IMR-90 (cell line): Measurements from ENCODE around the gene HDAC7. TPM values are rescaled to one million over a fixed set of nuclear protein-coding genes. Genes with fewer than 3 reads are reported as not detected.

Source experiments
- ATAC-seq: fragments of 200-7000 bp; cut with Tn5 transposase; 2 replicates; pipeline ENCODE4 v1.9.1; 2020; ENCODE audit warnings: low read depth, mild to moderate bottlenecking, moderate library complexity
- BruUV-seq: library from RNA; stranded (reverse); fragments of 400-500 nt; replicated peaks from 2 replicates; lab custom pipeline; 2021; lab: Mats Ljungman, UMichigan
- CTCF ChIA-PET: fragments of 300-600 bp; formaldehyde crosslinking; extraction: SDS; loops from one replicate; lab custom pipeline; 2021; ENCODE audit warnings: antibody characterized with exemption; lab: Yijun Ruan, JAX
- POLR2A ChIA-PET: fragments of 300-600 bp; sonication (Branson Sonifier 250); formaldehyde crosslinking; loops from one replicate; lab custom pipeline; 2022; ENCODE audit warnings: antibody characterized with exemption; ENCODE audit not compliant: unreplicated experiment; lab: Charles Lee
- DNase-seq: peaks from one replicate; pipeline ENCODE4 v3.0.0; 2013
- H2AFZ ChIP-seq: replicated peaks from 2 replicates; pipeline ENCODE3; 2013; ENCODE audit warnings: low read length, mild to moderate bottlenecking; ENCODE audit not compliant: poor library complexity
- H2AK5ac ChIP-seq: 2 replicates; pipeline ENCODE4 v1.6.1; 2013; ENCODE audit warnings: low read depth, low read length, inconsistent platforms
- H2AK9ac ChIP-seq: replicated peaks from 2 replicates; pipeline ENCODE3; 2013; ENCODE audit warnings: mild to moderate bottlenecking, low read depth, low read length, moderate library complexity; ENCODE audit not compliant: poor library complexity
- H2BK120ac ChIP-seq: 2 replicates; pipeline ENCODE4 v1.6.1; 2013; ENCODE audit warnings: low read depth, low read length, inconsistent platforms
- H2BK15ac ChIP-seq: 3 replicates; pipeline ENCODE4 v1.6.1; 2013; ENCODE audit warnings: low read depth, low read length, inconsistent platforms
- H2BK20ac ChIP-seq: 2 replicates; pipeline ENCODE4 v1.6.1; 2013; ENCODE audit warnings: low read depth, mild to moderate bottlenecking, inconsistent platforms, low read length, moderate library complexity
- H2BK5ac ChIP-seq: 2 replicates; pipeline ENCODE4 v1.6.1; 2013; ENCODE audit warnings: mild to moderate bottlenecking, low read depth, low read length, inconsistent platforms; ENCODE audit not compliant: poor library complexity, severe bottlenecking
- H3K14ac ChIP-seq: replicated peaks from 2 replicates; pipeline ENCODE4 v1.6.1; 2013; ENCODE audit warnings: low read depth, low read length, inconsistent platforms
- H3K18ac ChIP-seq: 2 replicates; pipeline ENCODE4 v1.6.1; 2013; ENCODE audit warnings: low read depth, low read length, control low read depth
- H3K23ac ChIP-seq: 2 replicates; pipeline ENCODE4 v1.6.1; 2013; ENCODE audit warnings: low read depth, low read length, inconsistent platforms
- H3K27ac ChIP-seq: 2 replicates; pipeline ENCODE4 v1.5.1; 2013; ENCODE audit warnings: mild to moderate bottlenecking, control low read depth, low read length; ENCODE audit not compliant: insufficient read depth
- H3K27me3 ChIP-seq: 2 replicates; pipeline ENCODE4 v1.6.1; 2013; ENCODE audit warnings: low read length; ENCODE audit not compliant: control insufficient read depth, insufficient read depth
- H3K36me3 ChIP-seq: 2 replicates; pipeline ENCODE4 v1.6.1; 2013; ENCODE audit warnings: low read length, mixed read lengths; ENCODE audit not compliant: control insufficient read depth, insufficient read depth
- H3K4ac ChIP-seq: 2 replicates; pipeline ENCODE4 v1.6.1; 2013; ENCODE audit warnings: low read depth, low read length, inconsistent platforms
- H3K4me1 ChIP-seq: 2 replicates; pipeline ENCODE4 v1.6.1; 2013; ENCODE audit warnings: low read length, mixed read lengths; ENCODE audit not compliant: control insufficient read depth, insufficient read depth
- H3K4me2 ChIP-seq: 2 replicates; pipeline ENCODE4 v1.6.1; 2013; ENCODE audit warnings: low read depth, mild to moderate bottlenecking, control low read depth, low read length, moderate library complexity
- H3K4me3 ChIP-seq: 2 replicates; pipeline ENCODE4 v1.5.1; 2013; ENCODE audit warnings: low read depth, mild to moderate bottlenecking, control low read depth, low read length, moderate library complexity; ENCODE audit not compliant: insufficient read depth
- H3K56ac ChIP-seq: 2 replicates; pipeline ENCODE4 v1.6.1; 2013; ENCODE audit warnings: low read length, inconsistent platforms; ENCODE audit not compliant: insufficient read depth; ENCODE audit errors: extremely low read depth
- H3K79me1 ChIP-seq, 2 experiments: 2 replicates each; pipeline ENCODE4 v1.6.1; 2013; ENCODE audit warnings: low read length in 2 of 2, inconsistent platforms in 1 of 2, low read depth in 1 of 2
- H3K9ac ChIP-seq: 2 replicates; pipeline ENCODE4 v1.6.1; 2013; ENCODE audit warnings: low read depth, low read length, control low read depth
- H3K9me1 ChIP-seq: 2 replicates; pipeline ENCODE4 v1.6.1; 2013; ENCODE audit warnings: low read length, inconsistent platforms; ENCODE audit not compliant: insufficient read depth
- H3K9me3 ChIP-seq: 2 replicates; pipeline ENCODE4 v1.6.1; 2013; ENCODE audit warnings: low read length; ENCODE audit not compliant: control insufficient read depth, insufficient read depth
- H4K20me1 ChIP-seq: 2 replicates; pipeline ENCODE4 v1.6.1; 2013; ENCODE audit warnings: low read length, inconsistent platforms; ENCODE audit not compliant: insufficient read depth
- H4K5ac ChIP-seq: 2 replicates; pipeline ENCODE4 v1.6.1; 2013; ENCODE audit warnings: mild to moderate bottlenecking, low read depth, low read length, control low read depth
- H4K8ac ChIP-seq, 2 experiments: 2 replicates each; pipeline ENCODE4 v1.6.1; 2013; ENCODE audit warnings: low read depth in 2 of 2, low read length in 2 of 2, control low read depth in 1 of 2, inconsistent platforms in 1 of 2
- H4K91ac ChIP-seq: 2 replicates; pipeline ENCODE4 v1.6.1; 2013; ENCODE audit warnings: low read depth, low read length, inconsistent platforms; ENCODE audit not compliant: insufficient read depth
- FOS ChIP-seq: fragments of 150-350 bp; IDR thresholded peaks from 2 replicates; pipeline ENCODE4 v1.6.1; 2016; ENCODE audit warnings: low read depth, low read length
- NFE2L2 ChIP-seq: fragments of 150-350 bp; IDR thresholded peaks from 2 replicates; pipeline ENCODE4 v1.6.1; 2016; ENCODE audit warnings: low read depth, mild to moderate bottlenecking, low read length
- USF2 ChIP-seq: fragments of 150-350 bp; IDR thresholded peaks from 2 replicates; pipeline ENCODE4 v1.6.1; 2017; ENCODE audit warnings: mild to moderate bottlenecking, antibody characterized with exemption, low read length, low read depth
- WGBS, 2 experiments: methylation state at CpG; one replicate each; pipeline versions ENCODE4 v1.1.5 to v1.1.7; 2013; ENCODE audit warnings: missing lambda C conversion rate in 2 of 2; ENCODE audit not compliant: insufficient read length in 1 of 2; ENCODE audit errors: extremely low coverage in 2 of 2; 5-methylcytosine and 5-hydroxymethylcytosine counted together
- dilution Hi-C: fragments of 300-500 bp; cut with HindIII; formaldehyde crosslinking; loops from one replicate; pipeline ENCODE4 v1.14.3; 2018; ENCODE audit warnings: low sequenced_read_pairs; ENCODE audit not compliant: unreplicated experiment
- in situ Hi-C: fragments of 300-500 bp; cut with MboI; formaldehyde crosslinking; loops from 3 replicates; pipeline ENCODE4 v1.14.3; 2019; ENCODE audit warnings: low sequenced_read_pairs, inconsistent platforms, mixed read lengths
- intact Hi-C: fragments of 100-400 bp; cut with micrococcal nuclease; formaldehyde crosslinking; loops from 2 replicates; pipeline ENCODE4 v1.10.0; 2022
- polyA plus RNA-seq, 3 experiments: library from polyadenylated mRNA; depleted of rRNA; stranded (reverse); fragments of >200 nt; gene quantifications; 2 replicates each; pipeline ENCODE4 v1.2.3, GENCODE V29; 2012; ENCODE audit warnings: low replicate concordance in 1 of 3
- total RNA-seq: library from RNA; depleted of rRNA; stranded (reverse); fragments of >200 nt; gene quantifications from 2 replicates; pipeline ENCODE4 v1.2.3, GENCODE V29; 2012

HDAC7 gene
- total and polyA plus RNA-seq, 2 of the 4 experiments (the other 2 are of a cell fraction), result 10.4 to 64.7 TPM

DNA sequence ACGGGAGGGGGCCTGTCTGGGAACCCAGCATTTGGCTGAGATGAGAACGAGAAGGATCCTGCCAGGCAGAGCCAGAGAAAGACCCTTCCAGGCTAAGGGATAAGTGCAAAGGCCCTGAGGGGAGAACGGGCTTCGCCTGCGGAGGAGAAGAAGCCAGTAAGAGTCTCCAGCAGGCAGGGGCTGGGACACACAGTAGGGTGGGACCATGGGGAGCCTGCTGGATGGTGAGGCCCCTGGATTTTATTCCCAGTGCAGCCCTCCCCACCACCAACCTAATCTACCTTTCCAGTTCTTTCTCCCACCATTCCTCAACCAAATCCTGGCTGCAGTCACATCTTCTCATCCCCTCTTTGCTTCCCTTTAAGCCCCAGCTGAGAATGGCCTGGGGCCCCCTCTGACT, 73.6 kb downstream of the HDAC7 start:
- no peak overlapping the region for H3K4me3 ChIP-seq
- no peaks in the 10 kb centered on the region for H3K36me3 ChIP-seq
- no peaks in the 10 kb centered on the region for H3K79me1 ChIP-seq
- H3K9me1 ChIP-seq, result no peaks in the 10 kb centered on the region
- no peak overlapping the region for H4K8ac ChIP-seq
- no peak for DNase-seq
- CTCF ChIA-PET, result no interaction called here
- H3K4ac ChIP-seq, result no peak overlapping the region
- in situ Hi-C loops (loop anchor here (10.0 kb wide), 1 partner anchor 89 kb away; no protein-coding TSS in a partner anchor), dilution Hi-C loops (no loop called here), intact Hi-C loops (no loop called here)
- no peak overlapping the region for H2BK120ac ChIP-seq
- no peak overlapping the region for H3K18ac ChIP-seq
- peaks cover 2% of the 10 kb centered on the region; the same call in 1 of the 2 replicates for H3K4me1 ChIP-seq
- no peak overlapping the region for H3K14ac ChIP-seq
- no peak overlapping the region for H4K5ac ChIP-seq
- WGBS, 2 experiments, result 50% methylated on average over 2 of the region's 5 CpGs; no CpG with 5 or more reads in 1 of the 2 experiments
- no peak for TF ChIP-seq NFE2L2
- TF ChIP-seq FOS, result no peak
- no peak for TF ChIP-seq USF2
- H4K20me1 ChIP-seq, result no peaks in the 10 kb centered on the region
- no peak for ATAC-seq
- no peak overlapping the region for H2AFZ ChIP-seq
- H3K9me3 ChIP-seq, result no peaks in the 10 kb centered on the region
- no peak overlapping the region for H3K23ac ChIP-seq
- H3K4me2 ChIP-seq, result no peak overlapping the region
- no peak overlapping the region for H3K9ac ChIP-seq
- peaks cover 32% of the 10 kb centered on the region for H3K27me3 ChIP-seq
- H4K91ac ChIP-seq, result no peak overlapping the region
- H2BK5ac ChIP-seq, result no peak overlapping the region
- no peak overlapping the region for H3K56ac ChIP-seq
- no peak overlapping the region for H2AK5ac ChIP-seq
- no peak overlapping the region for H3K27ac ChIP-seq
- H2AK9ac ChIP-seq, result no peak overlapping the region
- H2BK15ac ChIP-seq, result no peak overlapping the region
- no TSS peak for BruUV-seq
- no peak overlapping the region for H2BK20ac ChIP-seq
- POLR2A ChIA-PET, result no interaction called here
